Right ventricle myocardium superior (tissue), 1 donor: Measurements from ENCODE around the gene TARDBP. TPM values are rescaled to one million over a fixed set of nuclear protein-coding genes. Genes with fewer than 3 reads are reported as not detected.

Experiments used
- ATAC-seq: fragments of 200-7000 bp; cut with Tn5 transposase; one replicate; pipeline ENCODE4 v1.9.1; 2020; ENCODE audit warnings: mild to moderate bottlenecking; ENCODE audit not compliant: poor library complexity
- DNase-seq: peaks from one replicate; pipeline ENCODE4 v3.0.0-alpha.2; 2020
- intact Hi-C: fragments of 100-400 bp; cut with DNase I; formaldehyde crosslinking; loops from one replicate; pipeline ENCODE4 v1.11.2; 2022
- long read RNA-seq: library from polyadenylated mRNA; unstranded; transcript quantifications from one replicate; pipeline ENCODE4 v2.0.0, GENCODE V29; 2021
- total RNA-seq: library from RNA; stranded (reverse); fragmentation: NEBNext Ultra II Directional; extraction: Animal tissue kit (Norgen Biotek cat#: 25700); gene quantifications from one replicate; pipeline ENCODE4 v1.2.1, GENCODE V29; 2021
- donor health status: DM: no; HTN: yes; CAD: no; lungs with severe emphysema.

TARDBP gene
- 106 TPM for total RNA-seq
- long read RNA-seq, full-length matches to known transcripts = 210 of 224 reads
- long read RNA-seq, partial matches to known transcripts = 5 of 224 reads
- long read RNA-seq, other reads (novel, unspliced or antisense) = 9 of 224 reads

DNA sequence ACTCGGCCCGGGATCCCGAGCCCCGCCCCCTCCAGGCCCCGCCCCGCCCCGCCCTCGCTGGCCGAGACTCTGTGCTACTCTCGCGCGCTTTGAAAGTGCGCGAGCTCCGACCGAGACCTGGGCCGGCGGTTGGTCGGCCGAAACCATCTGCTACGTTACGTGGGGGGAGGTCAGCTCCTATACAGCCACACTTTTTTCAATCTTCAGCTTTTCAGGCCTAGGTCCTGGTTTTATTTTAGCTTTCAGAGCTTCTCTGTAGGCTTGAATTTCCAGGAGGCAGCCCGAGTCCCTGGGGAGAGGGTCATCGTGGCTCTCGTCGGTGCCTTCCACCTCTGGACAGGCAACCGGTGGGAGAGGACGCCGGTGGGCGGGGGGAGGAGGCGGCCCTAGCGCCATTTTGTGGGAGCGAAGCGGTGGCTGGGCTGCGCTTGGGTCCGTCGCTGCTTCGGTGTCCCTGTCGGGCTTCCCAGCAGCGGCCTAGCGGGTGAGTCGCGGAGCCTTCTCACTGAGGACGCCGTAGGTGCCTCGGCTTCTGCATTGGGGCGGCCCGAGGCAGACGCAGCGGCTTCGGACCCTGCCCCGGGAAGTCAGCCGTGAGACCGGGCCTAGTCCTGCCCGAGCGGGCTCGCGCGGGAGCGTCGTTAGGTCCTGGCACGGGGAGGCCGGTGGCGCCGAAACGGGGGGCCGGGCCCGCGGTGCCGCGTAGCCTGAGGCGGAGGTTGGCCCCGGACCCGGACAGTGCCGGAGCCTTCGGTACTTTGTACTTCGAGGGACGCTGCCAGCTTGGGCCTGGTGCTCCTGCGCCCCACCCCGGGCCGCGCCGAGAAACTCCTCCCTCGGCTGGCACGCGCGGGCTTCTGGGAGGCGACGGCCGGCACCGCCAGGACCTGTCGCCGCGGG lies at the start of gene TARDBP:
Gene TARDBP (plus strand): TSS at position 395 of the 900 bp plus-strand sequence. CDS start 1,074 bp downstream, outside the sequence.
- intact Hi-C loops = no loop called here
- peak; percentile 93 for DNase-seq
- peak; percentile 98 for ATAC-seq

- peak; percentile 28 for ATAC-seq
- DNase-seq = peak; percentile 63
- intact Hi-C loops = no loop called here
Measured at GRCh38 chr1:10965546-10966226, 46.8 kb upstream of the TARDBP start.

DNA sequence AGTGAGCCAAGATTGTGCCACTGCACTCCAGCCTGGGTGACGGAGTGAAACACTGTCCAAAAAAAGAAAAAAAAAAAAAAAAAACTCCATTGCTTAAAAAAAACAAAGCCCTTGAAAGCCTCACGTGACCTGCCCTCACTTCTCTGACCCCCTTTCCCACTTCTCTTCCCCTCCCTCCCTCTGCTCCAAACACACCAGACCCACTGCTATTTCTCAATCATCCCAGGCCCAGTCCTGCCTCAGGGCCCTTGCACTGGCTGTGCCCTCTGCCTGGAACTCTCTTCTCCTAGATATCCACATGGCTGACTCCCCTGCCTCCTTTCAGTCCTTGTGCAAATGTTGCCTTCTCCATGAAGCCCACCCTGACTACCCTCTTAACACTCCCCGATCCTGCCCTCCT lies 45.4 kb upstream of the TARDBP start:
- intact Hi-C loops = no loop called here
- DNase-seq (no peak), ATAC-seq (no peak)

GRCh38 chr1:10968411-10968826 lies 44.0 kb upstream of the TARDBP start:
- no peak for DNase-seq
- intact Hi-C loops = no loop called here
- no peak for ATAC-seq

DNA sequence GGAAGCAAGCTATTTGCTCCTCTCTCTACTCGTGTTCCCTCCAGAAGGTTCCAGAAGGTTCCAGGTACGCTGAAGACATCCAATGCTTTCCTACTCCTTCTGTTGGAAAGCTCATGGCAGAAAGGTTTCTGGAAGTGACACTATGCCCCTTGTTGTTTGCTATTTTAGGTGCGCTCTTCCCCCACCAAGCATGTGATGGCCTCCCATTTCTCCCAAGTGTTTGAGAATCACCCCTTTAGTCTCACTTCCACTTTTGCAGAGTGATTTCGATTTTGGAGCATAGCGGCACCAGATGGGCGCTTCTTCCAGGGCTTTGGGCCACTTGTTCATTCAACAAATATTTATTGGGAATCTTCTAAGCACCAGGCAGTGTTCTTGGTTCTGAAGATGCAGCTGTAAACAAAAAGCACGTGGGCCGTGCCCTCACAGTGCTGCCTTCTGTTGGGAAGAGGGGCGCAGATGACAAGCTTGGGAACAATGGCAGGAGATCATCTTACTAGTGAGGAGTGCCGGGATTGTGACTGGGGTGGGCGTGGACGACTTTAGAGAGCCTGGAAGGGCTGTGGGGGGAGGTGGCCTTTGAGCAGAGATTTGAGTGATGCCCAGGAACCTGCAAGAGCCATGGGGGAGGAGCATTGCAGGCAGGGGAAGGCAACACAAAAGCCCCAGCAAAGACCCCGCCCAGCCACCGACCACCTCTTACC lies 43.0 kb upstream of the TARDBP start:
- no peak for ATAC-seq
- intact Hi-C loops = no loop called here
- DNase-seq = no peak

GRCh38 chr1:10969971-10970332 lies 42.5 kb upstream of the TARDBP start:
- intact Hi-C loops = no loop called here
- ATAC-seq (no peak), DNase-seq (no peak)

- ATAC-seq (peak; percentile 44), DNase-seq (peak; percentile 74)
- intact Hi-C loops = no loop called here
Measured at GRCh38 chr1:10973552-10973951, 38.9 kb upstream of the TARDBP start.

DNA sequence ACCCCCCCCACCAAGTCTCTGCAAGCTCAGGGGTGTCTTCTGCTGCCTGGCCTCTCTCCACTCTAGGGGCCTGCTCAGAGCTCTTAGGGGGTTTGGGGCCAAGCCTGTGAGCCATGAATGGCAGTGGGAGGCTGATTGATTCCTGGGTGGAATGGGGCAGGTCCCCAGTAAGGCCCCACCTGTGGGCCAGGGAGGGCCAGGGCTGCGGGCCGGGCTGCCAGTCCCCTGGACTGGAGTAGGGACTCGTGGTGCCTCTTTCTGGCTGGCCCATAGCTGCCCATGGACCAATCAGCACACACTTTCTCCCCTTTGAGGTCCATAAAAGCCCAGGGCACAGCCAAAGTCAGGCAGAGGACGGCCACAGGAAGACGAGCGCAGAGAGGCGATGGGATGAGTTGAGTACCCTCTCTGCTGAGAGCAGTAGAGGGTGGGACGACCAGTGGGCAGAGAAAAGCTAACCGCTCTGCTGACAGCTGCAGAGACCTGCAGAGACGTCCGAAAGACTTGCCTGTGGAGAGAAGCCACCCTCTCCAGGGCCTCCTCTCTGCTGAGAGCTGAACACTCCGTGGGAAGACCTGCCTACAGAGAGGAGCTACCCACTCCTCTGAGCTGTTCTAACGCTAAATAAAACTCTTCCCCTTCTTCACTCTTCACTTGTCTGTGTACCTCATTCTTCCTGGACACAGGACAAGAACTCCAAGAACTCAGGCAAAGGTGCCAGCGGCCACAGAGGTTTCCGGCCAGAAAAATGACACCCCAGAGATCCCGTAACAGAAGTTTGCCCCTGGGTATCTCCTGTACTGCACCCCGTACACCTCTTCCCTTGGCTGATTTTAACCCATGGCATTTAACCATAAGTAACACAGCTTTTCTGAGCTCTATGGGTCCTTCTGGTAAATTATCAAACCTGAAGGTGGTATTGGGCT lies 38.2 kb upstream of the TARDBP start:
- DNase-seq (no peak), ATAC-seq (no peak)
- intact Hi-C loops = no loop called here

- intact Hi-C loops = no loop called here
- ATAC-seq (no peak), DNase-seq (no peak)
Measured at GRCh38 chr1:10975567-10976326, 36.7 kb upstream of the TARDBP start.

GRCh38 chr1:10978719-10979118 lies 33.7 kb upstream of the TARDBP start:
- no peak for DNase-seq
- intact Hi-C loops = no loop called here
- ATAC-seq = no peak

- intact Hi-C loops = no loop called here
- peak; percentile 62 for DNase-seq
- ATAC-seq = peak; percentile 70
Measured at GRCh38 chr1:10979483-10979920, 33.0 kb upstream of the TARDBP start.

DNA sequence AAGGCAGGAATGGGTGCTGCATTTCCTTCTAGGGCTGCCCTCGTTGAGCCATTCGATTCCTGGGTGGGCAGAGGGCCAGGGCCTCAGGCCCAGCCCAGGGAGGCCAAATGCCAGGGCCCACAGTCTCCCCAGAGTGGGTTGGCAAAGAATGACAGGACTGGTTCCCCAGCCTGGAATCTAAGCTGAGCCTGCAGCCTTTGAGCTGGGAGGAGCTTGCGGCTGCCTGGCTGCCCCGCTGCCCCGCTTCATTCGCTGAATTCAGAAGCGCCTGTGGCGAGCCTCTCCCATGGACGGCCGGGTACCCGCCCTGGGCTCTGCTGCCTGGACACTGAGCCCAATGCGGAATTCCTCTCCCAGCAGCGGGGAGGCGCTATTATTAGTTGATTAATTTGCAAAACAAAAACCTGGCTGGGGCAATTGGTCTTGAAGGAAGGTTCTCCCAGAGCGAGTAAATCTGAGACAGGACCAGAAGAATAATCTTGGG lies 32.3 kb upstream of the TARDBP start:
- ATAC-seq (peak; percentile 94), DNase-seq (peak; percentile 88)
- intact Hi-C loops = no loop called here

- intact Hi-C loops = no loop called here
- DNase-seq = peak; percentile 65
- peak; percentile 38 for ATAC-seq
Measured at GRCh38 chr1:10980841-10981727, 31.4 kb upstream of the TARDBP start.

DNA sequence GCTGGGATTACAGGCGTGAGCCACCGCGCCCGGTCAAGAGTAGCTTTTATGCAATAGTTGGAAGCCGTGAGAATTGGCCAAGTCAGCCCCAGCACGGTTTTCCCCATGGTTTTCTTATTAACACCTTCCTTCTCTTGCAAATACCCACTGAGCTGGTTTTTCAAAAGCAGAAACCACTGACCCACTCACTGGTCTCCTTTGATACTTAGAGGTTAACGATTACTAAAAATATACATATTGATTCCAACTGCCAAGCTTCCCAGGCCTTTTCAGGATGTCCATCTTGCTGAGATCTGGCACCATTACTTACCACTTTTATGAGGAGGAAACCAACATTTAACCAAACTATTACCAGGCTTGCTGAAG lies 25.9 kb upstream of the TARDBP start:
- intact Hi-C loops = no loop called here
- DNase-seq (no peak), ATAC-seq (no peak)

- DNase-seq (no peak), ATAC-seq (no peak)
Measured at GRCh38 chr1:10987840-10988417, 24.5 kb upstream of the TARDBP start.

GRCh38 chr1:10989095-10989494 lies 23.4 kb upstream of the TARDBP start:
- no peak for DNase-seq
- no peak for ATAC-seq
- intact Hi-C loops = no loop called here

More at GRCh38 chr1:10987840-10988417, 24.5 kb upstream of the TARDBP start:
- intact Hi-C loops = no loop called here
